H1 (cell line): Measurements from ENCODE around the gene IQSEC3. TPM values are rescaled to one million over a fixed set of nuclear protein-coding genes. Genes with fewer than 3 reads are reported as not detected.

Experiments used
- CTCF ChIA-PET: fragments of 300-600 bp; sonication (Branson Sonifier 250); formaldehyde crosslinking; loops from one replicate; lab custom pipeline; 2021; ENCODE audit not compliant: partially characterized antibody; lab: Charles Lee
- POLR2A ChIA-PET: fragments of 300-600 bp; sonication (Branson Sonifier 250); formaldehyde crosslinking; loops from one replicate; lab custom pipeline; 2021; ENCODE audit warnings: inconsistent platforms; ENCODE audit not compliant: partially characterized antibody; lab: Charles Lee
- DNase-seq, 2 experiments: peaks; one replicate each; pipeline versions ENCODE4 v3.0.0 to v3.0.0-alpha.2; 2010 to 2022; ENCODE audit warnings: low spot score in 2 of 2, low read depth in 1 of 2, mixed read lengths in 1 of 2
- FAIRE-seq: peaks from 2 replicates; lab custom pipeline; 2011; peaks lifted over from hg19 to GRCh38; lab: Jason Lieb, UNC
- H2AFZ ChIP-seq: 2 replicates; pipeline ENCODE4 v1.8.1; 2012; ENCODE audit warnings: low read length, inconsistent platforms
- H2AK5ac ChIP-seq: 2 replicates; pipeline ENCODE4 v1.6.1; 2013; ENCODE audit warnings: low read depth, low read length
- H2BK120ac ChIP-seq: replicated peaks from 2 replicates; pipeline ENCODE3; 2013; ENCODE audit warnings: low read depth, low read length, inconsistent platforms
- H2BK12ac ChIP-seq: 2 replicates; pipeline ENCODE4 v1.6.1; 2013; ENCODE audit warnings: low read depth, low read length
- H2BK15ac ChIP-seq: 2 replicates; pipeline ENCODE4 v1.6.1; 2013; ENCODE audit warnings: low read length
- H2BK20ac ChIP-seq: 2 replicates; pipeline ENCODE4 v1.6.1; 2013; ENCODE audit warnings: low read length
- H2BK5ac ChIP-seq: 2 replicates; pipeline ENCODE4 v1.6.1; 2013; ENCODE audit warnings: low read depth, low read length
- H3K14ac ChIP-seq: 2 replicates; pipeline ENCODE4 v1.6.1; 2013; ENCODE audit warnings: inconsistent platforms; ENCODE audit not compliant: insufficient read length
- H3K18ac ChIP-seq: 2 replicates; pipeline ENCODE4 v1.6.1; 2013; ENCODE audit warnings: low read length; ENCODE audit errors: extremely low read depth
- H3K23ac ChIP-seq: 2 replicates; pipeline ENCODE4 v1.6.1; 2013; ENCODE audit warnings: inconsistent platforms; ENCODE audit not compliant: insufficient read length
- H3K23me2 ChIP-seq: 2 replicates; pipeline ENCODE4 v1.6.1; 2013; ENCODE audit warnings: low read depth, low read length
- H3K27ac ChIP-seq: 2 replicates; pipeline ENCODE4 v1.6.1; 2011; ENCODE audit warnings: low read depth, low read length, inconsistent platforms
- H3K27me3 ChIP-seq, 4 experiments: replicated peaks in 1 of 4; 1 replicate in 1 of 4; 2 replicates in 3 of 4; pipeline versions ENCODE4 v1.6.1 to v1.8.1; 2011 to 2013; ENCODE audit warnings: low read length in 3 of 4, mild to moderate bottlenecking in 3 of 4, inconsistent platforms in 2 of 4, mixed read lengths in 2 of 4, moderate library complexity in 1 of 4; ENCODE audit not compliant: control insufficient read depth in 3 of 4, insufficient read depth in 3 of 4; ENCODE audit errors: extremely low read depth in 1 of 4
- H3K36me3 ChIP-seq, 4 experiments: 2 replicates each; pipeline versions ENCODE4 v1.6.1 to v1.8.1; 2011 to 2013; ENCODE audit warnings: mild to moderate bottlenecking in 4 of 4, low read length in 3 of 4, moderate library complexity in 2 of 4, control low read depth in 1 of 4, inconsistent platforms in 1 of 4; ENCODE audit not compliant: insufficient read depth in 4 of 4, control insufficient read depth in 2 of 4
- H3K4ac ChIP-seq: replicated peaks from 2 replicates; pipeline ENCODE3; 2013; ENCODE audit warnings: low read length, low read depth, mixed read lengths, inconsistent platforms; ENCODE audit not compliant: insufficient read length
- H3K4me1 ChIP-seq, 4 experiments: replicated peaks in 1 of 4; 1 replicate in 1 of 4; 2 replicates in 3 of 4; pipeline versions ENCODE4 v1.6.1 to v1.8.1; 2011 to 2013; ENCODE audit warnings: low read length in 3 of 4, inconsistent platforms in 2 of 4, mixed read lengths in 1 of 4; ENCODE audit not compliant: insufficient read depth in 4 of 4, control insufficient read depth in 3 of 4
- H3K4me2 ChIP-seq, 2 experiments: 2 replicates each; pipeline versions ENCODE4 v1.6.1 to v1.8.1; 2011 to 2013; ENCODE audit warnings: low read depth in 2 of 2, low read length in 2 of 2, control low read depth in 1 of 2, inconsistent platforms in 1 of 2, mild to moderate bottlenecking in 1 of 2; ENCODE audit not compliant: insufficient read depth in 1 of 2
- H3K4me3 ChIP-seq, 4 experiments: fragments of 200-600, 300-600 bp in 1 of 4; sonication (generic), shearing (Covaris generic), sonication (Bioruptor Twin) in 1 of 4; 2 replicates each; pipeline versions ENCODE4 v1.5.1 to v1.8.1; 2011 to 2016; ENCODE audit warnings: low read length in 4 of 4, low read depth in 3 of 4, control low read depth in 2 of 4, inconsistent platforms in 2 of 4, mild to moderate bottlenecking in 2 of 4, mixed read lengths in 1 of 4, moderate library complexity in 1 of 4; ENCODE audit not compliant: insufficient read depth in 2 of 4; ENCODE audit errors: extremely low read depth in 1 of 4
- H3K56ac ChIP-seq: replicated peaks from 2 replicates; pipeline ENCODE3; 2013; ENCODE audit warnings: low read depth, mild to moderate bottlenecking, mixed read lengths, low read length, inconsistent platforms; ENCODE audit not compliant: insufficient read length
- H3K79me1 ChIP-seq: 2 replicates; pipeline ENCODE4 v1.6.1; 2013; ENCODE audit warnings: low read depth, low read length, control low read depth
- H3K79me2 ChIP-seq, 2 experiments: 2 replicates each; pipeline versions ENCODE4 v1.6.1 to v1.8.1; 2012 to 2013; ENCODE audit warnings: low read length in 2 of 2, mild to moderate bottlenecking in 2 of 2, inconsistent platforms in 1 of 2; ENCODE audit not compliant: insufficient read depth in 2 of 2, control insufficient read depth in 1 of 2
- H3K9ac ChIP-seq, 4 experiments: replicated peaks in 1 of 4; 1 replicate in 1 of 4; 2 replicates in 3 of 4; pipeline versions ENCODE4 v1.6.1 to v1.8.1; 2011 to 2013; ENCODE audit warnings: low read depth in 3 of 4, low read length in 3 of 4, control low read depth in 2 of 4, mild to moderate bottlenecking in 2 of 4, moderate library complexity in 2 of 4, inconsistent platforms in 1 of 4; ENCODE audit errors: extremely low read depth in 1 of 4
- H3K9me3 ChIP-seq, 2 experiments: 2 replicates each; pipeline versions ENCODE4 v1.6.1 to v1.8.1; 2012 to 2013; ENCODE audit warnings: mild to moderate bottlenecking in 2 of 2, moderate library complexity in 2 of 2, control low read depth in 1 of 2, inconsistent platforms in 1 of 2, low read depth in 1 of 2, low read length in 1 of 2, mixed read lengths in 1 of 2; ENCODE audit not compliant: insufficient read depth in 2 of 2
- H4K20me1 ChIP-seq, 2 experiments: replicated peaks in 1 of 2; 2 replicates each; pipeline versions ENCODE3 to v1.8.1; 2011 to 2013; ENCODE audit warnings: inconsistent platforms in 2 of 2, low read length in 2 of 2, mild to moderate bottlenecking in 1 of 2; ENCODE audit not compliant: insufficient read depth in 2 of 2, control insufficient read depth in 1 of 2
- H4K5ac ChIP-seq: 2 replicates; pipeline ENCODE4 v1.6.1; 2013; ENCODE audit warnings: low read length, low read depth, mixed read lengths, inconsistent platforms; ENCODE audit not compliant: insufficient read length
- H4K8ac ChIP-seq: 2 replicates; pipeline ENCODE4 v1.8.0; 2013; ENCODE audit warnings: mild to moderate bottlenecking, moderate library complexity, low read length, inconsistent platforms; ENCODE audit not compliant: insufficient read depth; ENCODE audit errors: extremely low read depth
- H4K91ac ChIP-seq: replicated peaks from 2 replicates; pipeline ENCODE3; 2013; ENCODE audit warnings: low read length, mixed read lengths, inconsistent platforms; ENCODE audit not compliant: insufficient read length
- CREB1 ChIP-seq: IDR thresholded peaks from 2 replicates; pipeline ENCODE4 v1.6.1; 2012; ENCODE audit warnings: inconsistent platforms
- CTCF ChIP-seq, 3 experiments: IDR thresholded peaks; 1 replicate in 2 of 3; 2 replicates in 1 of 3; pipeline versions ENCODE4 v1.5.1 to v1.6.1; 2011; ENCODE audit warnings: low read length in 3 of 3, mild to moderate bottlenecking in 3 of 3, inconsistent platforms in 2 of 3, low read depth in 1 of 3, moderate library complexity in 1 of 3; ENCODE audit not compliant: insufficient read depth in 1 of 3; ENCODE audit errors: control extremely low read depth in 1 of 3
- FOSL1 ChIP-seq: IDR thresholded peaks from 2 replicates; pipeline ENCODE4 v1.6.1; 2011; ENCODE audit warnings: mild to moderate bottlenecking, low read depth, low read length, moderate library complexity; ENCODE audit not compliant: insufficient read depth
- NRF1 ChIP-seq: IDR thresholded peaks from 2 replicates; pipeline ENCODE4 v1.6.1; 2011; ENCODE audit warnings: mild to moderate bottlenecking, low read depth, low read length, improper control_type of control experiment
- RAD21 ChIP-seq, 2 experiments: IDR thresholded peaks in 1 of 2; conservative IDR thresholded peaks in 1 of 2; 2 replicates each; pipeline ENCODE4 v1.6.1; 2011; ENCODE audit warnings: low read depth in 2 of 2, low read length in 2 of 2, improper control_type of control experiment in 1 of 2, inconsistent platforms in 1 of 2, mild to moderate bottlenecking in 1 of 2, moderate library complexity in 1 of 2
- RXRA ChIP-seq: IDR thresholded peaks from 2 replicates; pipeline ENCODE4 v1.6.1; 2011; ENCODE audit warnings: low read depth, mild to moderate bottlenecking, low read length, moderate library complexity; ENCODE audit not compliant: insufficient read depth
- SIN3A ChIP-seq, 2 experiments: IDR thresholded peaks in 1 of 2; conservative IDR thresholded peaks in 1 of 2; 2 replicates each; pipeline ENCODE4 v1.6.1; 2011 to 2012; ENCODE audit warnings: low read length in 2 of 2, improper control_type of control experiment in 1 of 2, low read depth in 1 of 2, mild to moderate bottlenecking in 1 of 2
- SIRT6 ChIP-seq: IDR thresholded peaks from one replicate; pipeline ENCODE4 v1.7.1; 2012; ENCODE audit warnings: low read length, inconsistent platforms
- SP1 ChIP-seq: IDR thresholded peaks from 2 replicates; pipeline ENCODE4 v1.6.1; 2011; ENCODE audit warnings: low read depth, low read length
- YY1 ChIP-seq: IDR thresholded peaks from 2 replicates; pipeline ENCODE4 v1.6.1; 2011; ENCODE audit warnings: low read depth, mild to moderate bottlenecking, low read length
- WGBS, 2 experiments: shearing (Covaris generic) in 1 of 2; methylation state at CpG; one replicate each; pipeline versions ENCODE4 v1.1.6 to v1.1.7; 2013 to 2015; ENCODE audit warnings: low lambda C conversion rate in 2 of 2, mixed read lengths in 2 of 2, inconsistent platforms in 1 of 2, low coverage in 1 of 2, missing lambda C conversion rate in 1 of 2; ENCODE audit not compliant: insufficient replicate concordance in 2 of 2, insufficient coverage in 1 of 2, insufficient read length in 1 of 2; ENCODE audit errors: extremely low coverage in 1 of 2, missing lambda C conversion rate in 1 of 2; 5-methylcytosine and 5-hydroxymethylcytosine counted together
- polyA plus RNA-seq, 7 experiments: library from polyadenylated mRNA; depleted of rRNA in 3 of 7; stranded (reverse) in 5 of 7; unstranded in 2 of 7; fragments of >200 nt in 5 of 7; fragments of 200-250 nt in 2 of 7; gene quantifications; 1 replicate in 5 of 7; 2 replicates in 1 of 7; 4 replicates in 1 of 7; pipeline versions ENCODE4 v1.2.1 to v1.2.3, GENCODE V29; 2011 to 2013; ENCODE audit warnings: missing spikeins in 2 of 7, mixed read lengths in 2 of 7
- total RNA-seq: library from RNA; stranded (reverse); fragmentation: NEBNext Ultra II Directional; extraction: Animal tissue kit (Norgen Biotek cat#: 25700); gene quantifications from 2 replicates; pipeline ENCODE4 v1.2.1, GENCODE V29; 2021

The IQSEC3 gene
- total and polyA plus RNA-seq, 2 of the 8 experiments (the other 6 are each of a cell fraction or from before 2014, with no cell fraction given) = 1.2 to 3.1 TPM

- 81% methylated on average over 18 of the region's 18 CpGs; no CpG with 5 or more reads in 1 of the 2 experiments for WGBS, 2 experiments
- CTCF ChIA-PET = no interaction called here
- no peak for TF ChIP-seq YY1
- TF ChIP-seq RAD21 (IDR thresholded peaks at IDR 0.05 in 1 of 2, conservative IDR thresholded peaks at IDR 0.05 in 1 of 2; ENCODE audit: low read depth in 2 of 2, low read length in 2 of 2) = no peak
- no peak for TF ChIP-seq NRF1
- TF ChIP-seq CTCF (IDR thresholded peaks at IDR 0.05; ENCODE audit: control extremely low read depth in 1 of 3, insufficient read depth in 1 of 3, low read depth in 1 of 3, low read length in 3 of 3) = no peak
- no peak for TF ChIP-seq RXRA
- TF ChIP-seq SP1 = no peak
- no peak for TF ChIP-seq SIN3A (conservative IDR thresholded peaks at IDR 0.05 in 1 of 2, IDR thresholded peaks at IDR 0.05 in 1 of 2; ENCODE audit: low read depth in 1 of 2, low read length in 2 of 2)
- no peak for TF ChIP-seq CREB1
- no peak for TF ChIP-seq SIRT6
- TF ChIP-seq FOSL1 = no peak
Measured at GRCh38 chr12:21301-22189, 45.0 kb upstream of the IQSEC3 start.

More at GRCh38 chr12:21301-22189, 45.0 kb upstream of the IQSEC3 start:
- no peaks in the 10 kb centered on the region for H3K79me2 ChIP-seq
- no peak overlapping the region for H4K8ac ChIP-seq
- H2BK5ac ChIP-seq = no peak overlapping the region
- H3K23me2 ChIP-seq = no peaks in the 10 kb centered on the region
- H2BK12ac ChIP-seq = no peak overlapping the region
- no peak for FAIRE-seq
- no peak overlapping the region for H2BK20ac ChIP-seq
- H4K20me1 ChIP-seq = peaks cover 7% of the 10 kb centered on the region in 2 experiments
- no peaks in the 10 kb centered on the region for H3K9me3 ChIP-seq
- no peak overlapping the region for H3K27ac ChIP-seq
- H3K4me1 ChIP-seq = no peaks in the 10 kb centered on the region
- POLR2A ChIA-PET = no interaction called here
- H2BK120ac ChIP-seq = no peak overlapping the region
- no peak overlapping the region for H4K5ac ChIP-seq
- H3K4me3 ChIP-seq = no peak overlapping the region
- no peak overlapping the region for H3K56ac ChIP-seq
- no peak overlapping the region for H4K91ac ChIP-seq
- peaks cover 12% of the 10 kb centered on the region; the same call in 1 of the 2 replicates for H3K79me1 ChIP-seq
- H3K4ac ChIP-seq = no peak overlapping the region
- no peak overlapping the region for H3K4me2 ChIP-seq
- H2BK15ac ChIP-seq = no peak overlapping the region
- H3K14ac ChIP-seq = no peak overlapping the region
- no peak overlapping the region for H3K9ac ChIP-seq
- H3K18ac ChIP-seq = no peak overlapping the region
- H2AFZ ChIP-seq = no peak overlapping the region
- H3K23ac ChIP-seq = no peak overlapping the region
- DNase-seq = no peak
- H2AK5ac ChIP-seq = no peak overlapping the region
- H3K36me3 ChIP-seq = peaks cover 2 to 11% (median 9%) of the 10 kb centered on the region in 4 experiments; a peak in 5 of 8 replicates
- no peaks in the 10 kb centered on the region for H3K27me3 ChIP-seq
